Measurements from ENCODE around the gene COL8A1.

Gene COL8A1

GRCh38 chr3:99843590-99844258 lies 205.3 kb downstream of the COL8A1 start:
- no peak for DNase-seq (ENCODE audit: low spot score)

GRCh38 chr3:99845331-99845730 lies 206.9 kb downstream of the COL8A1 start:
- no peak for DNase-seq (ENCODE audit: low spot score)

- no peak for DNase-seq (ENCODE audit: low spot score)
Observed at GRCh38 chr3:99845999-99846398, 207.6 kb downstream of the COL8A1 start.

GRCh38 chr3:99846477-99847160 lies 208.2 kb downstream of the COL8A1 start:
- no peak for DNase-seq (ENCODE audit: low spot score)

GRCh38 chr3:99848433-99848832 lies 210.0 kb downstream of the COL8A1 start:
- no peak for DNase-seq (ENCODE audit: low spot score)

All from SW480 (cell line).